Peyer's patch (tissue), 4 donors: ENCODE data around the gene CPO. TPM values are rescaled to one million over a fixed set of nuclear protein-coding genes. Genes with fewer than 3 reads are reported as not detected.

ENCODE experiments used
- DNase-seq, 3 donors: peaks; one replicate each; pipeline ENCODE4 v3.0.0-alpha.2; 2017 to 2019
- H3K27ac ChIP-seq, 4 donors: fragments of 200-600 bp; sonication (generic); one replicate each; pipeline ENCODE4 v1.5.1; 2016 to 2019
- H3K27me3 ChIP-seq, 2 donors: fragments of 200-600 bp; sonication (generic); one replicate each; pipeline ENCODE4 v1.5.1; 2019
- H3K36me3 ChIP-seq, 3 donors: fragments of 200-600 bp; sonication (generic); one replicate each; pipeline ENCODE4 v1.5.1; 2016 to 2019
- H3K4me1 ChIP-seq, 4 donors: fragments of 200-600 bp; sonication (generic); one replicate each; pipeline ENCODE4 v1.5.1; 2016 to 2019
- H3K4me3 ChIP-seq, 4 donors: fragments of 200-600 bp; sonication (generic); 1 replicate in 3 of 4; 2 replicates in 1 of 4; pipeline ENCODE4 v1.5.1; 2016 to 2019; ENCODE audit warnings: mild to moderate bottlenecking in 1 of 4
- H3K9me3 ChIP-seq, 4 donors: fragments of 200-600 bp; sonication (generic); one replicate each; pipeline ENCODE4 v1.5.1; 2016 to 2019; ENCODE audit warnings: mild to moderate bottlenecking in 1 of 4
- CTCF ChIP-seq, 6 experiments: fragments of 450-650 bp in 4 of 6; fragments of 200-600 bp in 2 of 6; sonication (generic) in 1 of 6; IDR thresholded peaks; one replicate each; pipeline ENCODE4 v1.5.1; 2017 to 2019; ENCODE audit warnings: antibody characterized with exemption in 6 of 6, mild to moderate bottlenecking in 3 of 6, moderate library complexity in 1 of 6
- POLR2A ChIP-seq, 2 donors: fragments of 450-650 bp; IDR thresholded peaks; one replicate each; pipeline ENCODE4 v1.5.1; 2017; ENCODE audit warnings: antibody characterized with exemption in 2 of 2, mild to moderate bottlenecking in 2 of 2, moderate library complexity in 2 of 2
- total RNA-seq, 4 donors: library from RNA; depleted of rRNA; stranded (reverse); fragments of >200 nt; gene quantifications; one replicate each; pipeline ENCODE4 v1.1.0, GENCODE V29; 2016

CPO gene
- total RNA-seq, 4 donors from 2014 or later = 208 to 585 (median 234) TPM; not detected in 1

GRCh38 chr2:206981739-206982340 is 42.5 kb downstream of the CPO start:
- peak; percentile 21 to 70 (median 55) for DNase-seq
- Histone ChIP-seq H3K4me1 (no peaks in the 10 kb centered on the region), H3K36me3 (no peaks in the 10 kb centered on the region), H3K27ac (no peak overlapping the region), H3K9me3 (no peaks in the 10 kb centered on the region), H3K27me3 (no peaks in the 10 kb centered on the region), H3K4me3 (no peak overlapping the region)
- TF ChIP-seq CTCF (IDR thresholded peaks at IDR 0.05) (peak in 5 of 6 experiments; percentile 3 to 58 (median 57)), POLR2A (IDR thresholded peaks at IDR 0.05) (no peak)

GRCh38 chr2:206982360-206982955 is 43.1 kb downstream of the CPO start:
- H3K9me3 ChIP-seq = no peaks in the 10 kb centered on the region
- no peak for TF ChIP-seq POLR2A (IDR thresholded peaks at IDR 0.05)
- no peak for TF ChIP-seq CTCF (IDR thresholded peaks at IDR 0.05)
- H3K36me3 ChIP-seq = no peaks in the 10 kb centered on the region
- H3K4me3 ChIP-seq = no peak overlapping the region
- H3K4me1 ChIP-seq = no peaks in the 10 kb centered on the region
- peak overlapping the region in 1 of 4 donors; percentile 6 for H3K27ac ChIP-seq
- no peaks in the 10 kb centered on the region for H3K27me3 ChIP-seq
- DNase-seq = no peak

- Histone ChIP-seq H3K4me3 (no peak overlapping the region), H3K9me3 (no peaks in the 10 kb centered on the region), H3K27ac (no peak overlapping the region), H3K27me3 (no peaks in the 10 kb centered on the region), H3K36me3 (no peaks in the 10 kb centered on the region), H3K4me1 (no peaks in the 10 kb centered on the region)
- TF ChIP-seq POLR2A (IDR thresholded peaks at IDR 0.05) = no peak
- no peak for TF ChIP-seq CTCF (IDR thresholded peaks at IDR 0.05)
- no peak for DNase-seq
Measured at GRCh38 chr2:206983161-206983859, 44.0 kb downstream of the CPO start.

- H3K27me3 ChIP-seq = no peaks in the 10 kb centered on the region
- no peaks in the 10 kb centered on the region for H3K36me3 ChIP-seq
- no peaks in the 10 kb centered on the region for H3K4me1 ChIP-seq
- H3K27ac ChIP-seq = no peak overlapping the region
- no peaks in the 10 kb centered on the region for H3K9me3 ChIP-seq
- no peak for DNase-seq
- no peak overlapping the region for H3K4me3 ChIP-seq
- TF ChIP-seq CTCF (IDR thresholded peaks at IDR 0.05) = no peak
- no peak for TF ChIP-seq POLR2A (IDR thresholded peaks at IDR 0.05)
Measured at GRCh38 chr2:206984206-206984605, 44.9 kb downstream of the CPO start.

- H3K4me1 ChIP-seq = no peaks in the 10 kb centered on the region
- no peaks in the 10 kb centered on the region for H3K36me3 ChIP-seq
- no peak for TF ChIP-seq CTCF (IDR thresholded peaks at IDR 0.05)
- no peak for TF ChIP-seq POLR2A (IDR thresholded peaks at IDR 0.05)
- H3K27me3 ChIP-seq = no peaks in the 10 kb centered on the region
- no peak for DNase-seq
- H3K27ac ChIP-seq = no peak overlapping the region
- no peak overlapping the region for H3K4me3 ChIP-seq
- H3K9me3 ChIP-seq = no peaks in the 10 kb centered on the region
Measured at GRCh38 chr2:206986943-206987342, 47.6 kb downstream of the CPO start.
